Heart left ventricle (tissue), 13 donors: ENCODE data around the gene ANKRD39.

ENCODE experiments used
- CTCF ChIP-seq, 12 donors: fragments of 200-600 bp; sonication (generic) in 4 of 12; IDR thresholded peaks; one replicate each; pipeline versions ENCODE4 v1.5.0 to v1.8.0; 2018 to 2022; ENCODE audit warnings: antibody characterized with exemption in 12 of 12, mild to moderate bottlenecking in 5 of 12
- POLR2A ChIP-seq, 2 donors: fragments of 450-650 bp; IDR thresholded peaks; one replicate each; pipeline ENCODE4 v1.6.1; 2017; ENCODE audit warnings: antibody characterized with exemption in 2 of 2, mild to moderate bottlenecking in 2 of 2, moderate library complexity in 2 of 2
- donor health status: ischemic (EF 13 %, LVEDD 7.1; RV severe dilation, severe dysfunction).
- donor health status: DM: no; HTN: yes; CAD: no.
- donor health status: DM: no; HTN: no; CAD: no.
- donor health status: ischemic (EF 25% LVEDD 6.9; RV normal size, moderate dysfunction).
- donor health status: ischemic (EF 25% LVEDD 5.7; RV mildly dilated, moderate dysfunction).
- donor health status: ischemic (EF 35%, LVEDD 5.7; RV mildly dilated, moderate dysfunction).
- donor health status: nonischemic (EF 11% LVEDD 7.7; RV severe dilation, severe dysfunction).
- donor health status: DM: yes; HTN: yes; CAD: no.
- donor health status: PGD.
- donor health status: ischemic (EF 29% LVEDD 5.4; RV normal size, mild dysfunction).
- donor health status: nonischemic (EF 23%, LVEDD 6.1; RV moderate dilation, normal function).

GRCh38 chr2:96852667-96853066 is 5.1 kb downstream of the ANKRD39 start:
- TF ChIP-seq CTCF (IDR thresholded peaks at IDR 0.05) (no peak), POLR2A (IDR thresholded peaks at IDR 0.05) (no peak)
